Fibroblast of skin of left quadriceps (primary cell): ENCODE data around the gene WDR37.

Experiments used
- DNase-seq, 2 experiments: peaks; one replicate each; pipeline ENCODE4 v3.0.0-alpha.2; 2013; ENCODE audit warnings: low read depth in 2 of 2

The WDR37 gene

DNA sequence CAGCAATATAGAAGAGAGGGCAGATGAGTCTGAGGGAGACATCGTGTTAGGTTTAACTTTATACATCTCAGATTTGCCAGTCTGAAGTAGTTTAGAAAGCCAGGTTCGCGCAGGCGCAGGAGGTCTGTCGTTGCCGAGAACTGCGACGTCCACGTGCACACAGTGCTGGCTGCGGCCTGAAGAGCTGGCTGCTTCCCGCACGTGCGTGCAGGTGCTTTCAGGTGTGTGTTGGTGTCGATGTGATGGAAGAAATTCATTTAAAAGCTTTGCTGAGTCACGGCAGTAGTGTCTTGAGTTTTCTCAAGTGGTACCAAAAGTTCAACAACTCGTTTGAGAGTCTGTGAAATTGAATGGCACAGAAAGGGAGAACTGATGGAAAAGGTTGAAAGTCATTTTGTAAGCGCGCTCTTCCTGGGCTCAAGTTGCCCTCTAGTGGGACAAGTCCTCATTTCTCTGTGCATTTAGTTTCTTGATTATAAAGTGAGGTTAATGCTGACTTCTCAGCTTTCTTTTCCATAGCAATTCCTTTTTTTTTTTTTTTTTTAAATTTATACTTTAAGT is 18.6 kb downstream of the WDR37 start:
- no peak for DNase-seq

DNA sequence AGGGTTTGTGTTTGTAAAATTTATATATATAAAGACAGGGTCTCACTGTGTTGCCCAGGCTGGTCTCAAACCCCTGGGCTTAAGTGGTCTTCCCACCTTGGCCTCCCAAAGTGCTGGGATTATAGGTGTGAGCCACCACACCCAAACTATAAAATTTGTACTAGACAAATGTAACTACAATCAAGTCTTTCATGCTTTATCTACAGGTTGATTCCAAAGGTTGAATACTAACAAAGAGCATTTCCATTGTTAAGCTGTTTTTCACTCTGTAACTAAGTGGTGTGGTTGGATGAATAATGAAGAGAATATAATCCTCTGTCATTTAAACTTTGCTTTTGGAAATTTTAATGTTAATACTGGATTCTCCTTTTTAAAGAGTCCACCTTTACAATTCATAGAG is 22.5 kb downstream of the WDR37 start:
- DNase-seq: no peak

DNA sequence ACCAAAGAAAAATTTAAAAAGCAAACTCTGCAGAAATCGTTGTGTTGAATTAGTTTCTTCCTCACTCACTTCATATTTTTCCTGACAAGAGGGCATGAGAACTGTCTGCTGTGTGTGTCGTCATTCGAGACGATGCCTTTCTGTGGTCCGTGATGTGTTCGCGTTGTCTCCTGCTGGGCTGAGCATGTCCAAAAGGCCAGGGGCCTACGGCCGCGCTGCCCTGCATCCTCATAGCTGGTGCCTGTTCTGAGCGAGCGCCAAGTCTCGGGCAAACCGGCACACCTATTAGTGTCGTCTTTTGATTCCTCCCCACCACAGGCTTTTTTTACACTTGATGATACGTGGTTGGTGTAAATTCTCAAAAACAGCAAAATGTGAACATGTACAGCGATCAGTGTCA is 27.4 kb downstream of the WDR37 start:
- DNase-seq: no peak

DNA sequence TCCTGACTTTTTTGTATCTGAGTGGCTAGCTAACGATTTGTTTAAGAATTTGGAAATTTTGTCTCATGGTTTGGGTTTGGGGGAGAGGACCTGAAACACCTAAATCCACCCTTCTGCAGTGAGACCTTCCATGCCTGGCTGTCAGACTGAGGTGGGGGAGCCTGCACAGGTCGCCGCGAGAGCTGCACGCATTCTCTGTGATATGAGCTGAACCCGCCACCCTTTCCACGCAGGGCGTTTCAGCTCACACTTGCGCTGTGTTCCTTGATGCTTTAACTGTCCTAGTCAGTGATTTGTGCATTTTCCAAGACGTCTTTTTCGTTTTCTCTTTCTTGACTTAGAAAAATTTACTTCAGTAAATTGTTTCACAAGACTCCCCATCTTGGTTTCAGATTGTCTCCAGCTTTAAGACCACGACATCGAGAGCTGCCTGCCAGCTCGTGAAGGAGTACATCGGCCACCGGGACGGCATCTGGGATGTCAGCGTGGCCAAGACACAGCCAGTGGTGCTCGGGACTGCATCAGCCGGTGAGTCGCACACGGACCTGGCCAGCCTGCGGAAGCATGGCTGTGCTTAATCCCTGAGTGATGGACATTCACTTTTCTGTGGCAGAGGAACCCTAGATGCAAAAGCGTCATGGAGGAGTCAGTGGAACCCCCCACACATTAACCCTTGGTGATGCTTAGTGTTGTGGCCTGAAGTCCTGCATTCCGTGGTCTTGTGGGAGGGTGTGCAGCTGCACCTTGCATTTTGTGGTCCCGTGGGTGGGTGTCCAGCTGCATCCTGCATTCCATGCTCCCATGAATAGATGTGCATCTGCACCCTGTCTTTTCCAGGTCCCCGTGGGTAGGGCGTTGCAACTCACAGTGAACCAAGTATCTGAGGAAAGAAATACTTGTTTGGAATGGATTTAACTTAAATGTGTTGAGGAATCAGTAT is 28.1 kb downstream of the WDR37 start:
- no peak for DNase-seq

DNA sequence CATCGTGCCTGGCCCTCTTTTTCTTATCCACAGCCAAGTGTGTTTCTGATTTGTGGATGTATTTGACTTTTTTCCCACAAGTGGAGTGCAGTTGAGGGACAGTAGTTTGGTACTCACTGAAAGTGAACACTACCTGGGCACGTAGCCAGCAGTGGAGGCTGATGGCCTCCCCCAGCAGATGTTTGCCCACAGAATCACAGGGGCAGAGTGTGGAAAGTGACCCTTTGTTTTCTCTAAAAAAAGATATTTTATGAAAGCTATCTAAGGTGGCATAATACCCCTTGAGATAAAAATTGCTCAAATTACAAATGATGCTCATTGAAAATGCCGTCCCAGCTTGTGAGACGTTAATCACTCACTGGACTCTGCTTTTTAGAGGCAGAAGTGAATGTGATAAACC is 29.1 kb downstream of the WDR37 start:
- DNase-seq: no peak

DNA sequence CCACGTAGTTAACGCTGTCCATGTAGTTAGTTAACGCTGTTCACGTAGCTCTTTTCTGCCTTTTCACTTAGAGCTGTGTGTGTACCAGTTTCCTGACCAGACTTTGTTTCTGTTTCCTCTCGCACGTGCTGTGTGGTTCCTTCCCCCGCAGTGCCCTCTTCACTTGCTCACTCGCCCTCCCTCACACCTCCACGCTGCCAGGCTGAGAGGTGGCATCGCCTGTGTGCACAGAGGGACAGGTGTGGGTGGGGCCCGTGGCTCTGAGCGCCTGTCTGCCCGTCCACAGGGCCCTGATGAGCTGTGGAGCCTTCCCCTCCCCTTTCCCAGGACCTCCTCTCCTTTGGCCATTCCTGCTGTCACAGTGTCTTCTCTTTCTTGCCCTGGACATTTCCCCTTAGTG is 30.6 kb downstream of the WDR37 start:
- no peak for DNase-seq

DNA sequence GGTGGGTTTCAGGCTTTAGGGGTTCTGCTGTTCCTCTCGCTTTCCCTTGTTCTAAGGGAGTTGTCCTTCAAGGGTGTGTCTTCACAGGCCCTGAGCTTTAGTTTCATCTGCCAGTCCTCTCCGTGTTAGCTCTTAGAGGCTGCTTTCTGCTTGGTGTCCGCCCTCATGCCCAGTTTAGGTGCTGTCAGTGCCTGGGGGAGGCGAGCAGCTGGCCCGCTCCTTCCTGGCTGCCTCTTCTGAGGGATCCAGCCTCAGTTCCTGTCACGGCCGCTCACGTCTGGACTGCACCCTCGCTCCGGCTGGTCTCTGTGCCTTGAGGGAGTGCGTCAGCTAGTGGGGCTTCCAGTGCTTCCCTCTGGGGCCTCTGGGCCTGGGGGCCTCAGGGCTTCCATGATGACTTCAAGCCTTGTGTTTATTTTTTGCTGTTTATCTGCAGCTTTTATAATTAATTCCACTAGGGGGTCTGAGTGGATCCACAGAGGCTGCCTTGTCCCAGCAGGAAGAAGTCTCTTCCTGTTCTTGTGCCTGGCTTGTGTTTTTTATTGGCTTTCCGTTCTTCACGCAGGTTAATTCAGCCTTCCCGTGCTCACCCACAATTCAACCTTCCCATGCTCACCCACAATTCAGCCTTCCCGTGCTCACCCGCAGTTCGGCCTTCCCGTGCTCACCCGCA is 33.0 kb downstream of the WDR37 start:
- no peak for DNase-seq

DNA sequence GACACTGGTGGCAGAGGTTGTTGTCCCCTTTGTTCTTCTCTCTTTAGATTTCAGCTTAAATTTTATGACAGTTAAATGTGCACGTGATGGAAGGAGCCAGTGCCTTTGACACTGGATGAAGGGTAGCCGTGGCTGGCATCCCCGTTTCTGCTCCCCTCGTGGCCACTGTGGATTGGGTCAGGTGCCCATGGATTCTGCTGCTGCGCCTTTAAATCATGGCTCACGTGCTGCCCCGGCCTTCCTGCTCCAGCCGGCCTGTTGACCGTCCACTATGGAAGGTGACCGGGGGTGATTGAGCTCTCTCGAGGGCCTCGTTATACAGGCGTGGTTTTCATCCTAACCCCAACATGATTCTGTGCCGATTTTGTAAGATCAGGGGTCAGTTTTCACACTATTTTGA is 34.5 kb downstream of the WDR37 start:
- no peak for DNase-seq

DNA sequence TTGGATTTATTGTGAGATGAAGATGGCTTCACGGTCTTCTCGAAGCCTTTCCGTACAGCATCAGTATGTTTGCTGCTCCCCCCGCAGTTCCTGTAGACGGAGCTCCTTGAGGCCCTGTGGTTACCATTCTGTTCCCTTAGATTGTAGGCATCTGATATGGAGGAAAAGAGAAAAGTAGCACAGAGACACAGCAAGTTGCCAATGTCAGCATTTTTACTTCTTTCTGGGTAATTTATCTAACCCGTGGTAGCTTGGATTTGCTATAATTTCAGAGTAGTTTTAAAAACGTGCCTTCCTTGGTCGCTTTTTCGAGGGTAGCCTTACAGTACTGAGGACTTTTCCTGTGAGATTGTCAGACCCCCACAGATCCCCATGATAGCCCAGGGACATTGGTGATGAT is 37.5 kb downstream of the WDR37 start:
- DNase-seq: no peak

DNA sequence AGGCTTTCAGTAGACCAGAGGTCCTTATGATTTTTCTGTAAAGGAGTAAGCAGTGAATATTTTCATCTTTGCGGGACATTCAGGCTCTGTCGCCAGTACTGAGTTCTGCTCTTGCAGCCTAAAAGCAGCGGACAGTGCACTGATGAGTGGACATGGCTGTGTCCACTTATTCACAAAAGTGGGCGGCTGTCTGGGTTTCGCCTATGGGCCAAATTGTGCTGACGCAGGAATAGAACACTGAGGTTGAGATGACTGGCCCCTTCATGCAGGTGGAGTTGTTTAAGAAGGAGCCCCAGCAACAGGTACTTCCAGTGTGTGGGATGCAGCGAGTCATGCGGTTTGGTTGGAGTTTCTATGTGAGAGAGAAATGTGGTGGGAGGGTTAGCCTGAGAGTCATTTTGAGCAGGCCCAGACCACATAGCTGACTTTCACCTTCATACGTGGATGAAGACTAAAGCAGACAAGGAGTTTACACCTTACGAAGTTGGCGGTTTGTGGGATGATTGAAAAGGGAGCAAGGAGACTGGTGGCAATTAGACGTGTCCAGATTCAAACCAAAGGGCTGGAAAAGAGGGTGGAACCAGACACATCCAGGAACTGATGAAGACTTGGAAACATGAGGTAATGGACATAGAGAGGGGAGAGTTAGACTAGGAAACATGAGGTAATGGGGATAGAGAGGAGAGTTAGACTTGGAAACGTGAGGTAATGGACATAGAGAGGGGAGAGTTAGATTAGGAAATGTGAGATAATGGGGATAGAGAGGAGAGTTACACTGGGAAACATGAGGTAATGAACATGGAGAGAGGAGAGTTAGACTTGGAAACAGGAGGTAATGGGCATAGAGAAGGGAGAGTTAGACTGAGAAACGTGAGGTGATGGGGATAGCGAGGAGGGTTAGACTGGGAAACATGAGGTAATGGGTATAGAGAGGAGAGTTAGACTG is 38.2 kb downstream of the WDR37 start:
- DNase-seq: no peak

DNA sequence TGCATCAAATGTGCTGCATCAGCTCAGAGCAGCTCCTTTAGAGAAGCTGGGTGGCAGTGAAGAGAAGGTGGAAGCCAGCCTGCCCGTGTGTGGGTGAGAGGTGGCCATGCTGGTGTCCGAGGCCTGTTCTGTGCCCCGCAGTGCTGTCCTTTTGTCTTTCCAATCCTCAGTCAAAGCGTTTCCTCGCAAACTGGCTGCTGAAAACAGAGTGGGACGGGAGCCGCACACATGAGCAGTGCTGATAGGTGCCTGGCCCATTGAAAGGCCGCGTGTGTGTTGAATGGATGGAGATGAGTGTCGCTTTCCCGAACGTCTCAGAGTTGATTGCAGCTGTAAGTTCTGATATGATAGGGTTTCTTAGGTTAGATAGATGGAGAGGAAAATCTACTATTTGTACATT is 39.3 kb downstream of the WDR37 start:
- no peak for DNase-seq

DNA sequence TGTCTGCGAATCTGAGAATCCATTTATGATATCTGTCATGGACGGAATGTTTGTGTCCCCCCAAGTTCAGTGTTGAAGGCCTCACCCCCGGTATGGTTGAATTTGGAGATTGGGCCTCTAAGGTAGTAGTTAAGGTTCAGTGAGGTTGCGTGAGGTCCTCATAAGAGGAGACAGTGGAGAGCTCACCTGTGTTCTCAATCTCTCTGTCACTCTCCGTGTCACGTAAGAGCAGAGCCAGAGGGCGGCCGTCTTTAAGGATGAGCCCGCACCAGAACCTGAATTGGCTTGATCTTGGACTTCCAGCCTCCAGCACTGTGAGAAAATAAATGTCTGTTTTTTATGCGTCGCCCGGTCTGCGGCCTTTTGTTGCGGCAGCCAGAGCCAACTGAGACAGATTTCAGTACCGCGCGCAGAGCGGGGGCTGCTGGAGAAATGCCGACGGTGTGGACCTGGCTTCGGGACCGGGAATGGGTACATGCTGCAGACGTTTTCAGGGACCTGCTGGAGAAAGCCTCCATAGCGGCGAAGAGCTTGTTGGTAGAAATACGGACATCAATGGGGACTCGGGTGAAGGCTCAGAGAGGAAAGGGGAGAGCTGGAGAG is 40.2 kb downstream of the WDR37 start:
- DNase-seq: no peak

DNA sequence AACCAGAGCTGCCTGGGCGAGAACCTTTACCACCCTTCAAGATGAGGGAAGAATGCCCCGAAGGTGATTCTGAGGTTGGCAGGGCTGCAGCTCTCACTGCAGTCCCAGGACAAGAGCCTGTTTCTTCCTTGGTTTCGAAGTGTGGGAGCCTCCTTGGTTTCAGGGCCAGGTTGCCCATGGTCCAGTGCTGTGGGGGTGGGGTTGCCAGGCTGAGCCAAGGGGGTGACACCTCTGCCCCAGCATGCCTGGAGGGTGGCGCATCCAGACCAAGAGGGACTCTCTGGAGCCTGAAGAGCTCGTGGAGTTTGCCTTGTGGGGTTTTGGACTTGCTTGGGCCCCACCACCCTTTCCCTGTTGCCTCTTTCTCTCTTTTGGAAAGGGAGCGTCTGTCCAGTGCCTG is 41.3 kb downstream of the WDR37 start:
- DNase-seq: no peak

DNA sequence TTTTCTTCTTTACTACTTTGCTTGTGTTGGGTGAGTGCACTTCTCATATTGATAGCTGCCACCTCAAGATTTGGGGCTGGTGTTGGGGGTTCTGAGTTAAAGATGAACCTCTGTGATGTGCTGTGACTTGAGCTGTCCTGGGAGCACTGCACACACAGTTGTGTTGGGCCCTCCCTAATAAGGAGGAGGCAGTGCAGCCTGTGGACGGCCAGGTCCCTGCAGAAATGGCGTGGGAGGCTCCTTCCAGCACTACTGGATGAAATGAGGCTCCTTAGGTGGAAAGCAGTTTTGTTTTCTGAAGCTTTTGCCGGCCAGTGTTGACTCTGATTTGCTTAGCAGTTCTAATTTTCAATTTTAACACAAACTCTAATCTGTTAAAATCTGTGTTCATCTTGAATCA is 44.0 kb downstream of the WDR37 start:
- DNase-seq: no peak

DNA sequence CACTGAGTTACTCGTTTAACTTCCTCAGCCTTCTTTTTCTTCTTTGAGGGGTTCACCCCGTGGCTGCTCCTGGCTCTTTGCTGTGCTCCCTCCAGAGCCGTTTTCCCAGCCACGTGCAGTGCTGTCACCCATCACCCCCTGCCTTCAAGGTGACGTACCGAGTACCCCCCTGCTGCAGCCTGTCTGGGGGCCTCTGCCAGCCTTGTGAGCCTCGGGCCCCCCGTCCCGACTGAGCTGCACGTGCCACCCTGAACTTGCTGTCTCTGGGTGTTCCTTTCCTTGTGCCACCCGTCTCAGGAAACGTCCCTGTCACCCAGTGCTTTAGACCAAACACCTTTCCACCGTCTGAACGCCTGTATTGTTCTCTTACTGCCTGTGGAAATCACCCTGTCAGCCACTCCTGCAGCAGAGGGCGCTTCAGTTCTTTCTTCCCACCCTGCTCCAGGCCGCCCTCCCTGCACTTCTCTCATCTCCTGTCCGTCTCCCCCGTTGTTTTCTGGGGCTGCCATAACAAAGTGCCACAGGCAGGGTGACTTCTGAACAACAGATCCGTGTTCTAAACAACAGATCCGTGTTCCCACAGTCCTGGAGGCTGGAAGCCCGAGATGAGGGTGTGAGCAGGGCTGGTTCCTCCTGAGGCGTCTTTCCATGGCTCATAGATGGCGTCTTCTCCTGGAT is 44.6 kb downstream of the WDR37 start:
- DNase-seq: no peak

DNA sequence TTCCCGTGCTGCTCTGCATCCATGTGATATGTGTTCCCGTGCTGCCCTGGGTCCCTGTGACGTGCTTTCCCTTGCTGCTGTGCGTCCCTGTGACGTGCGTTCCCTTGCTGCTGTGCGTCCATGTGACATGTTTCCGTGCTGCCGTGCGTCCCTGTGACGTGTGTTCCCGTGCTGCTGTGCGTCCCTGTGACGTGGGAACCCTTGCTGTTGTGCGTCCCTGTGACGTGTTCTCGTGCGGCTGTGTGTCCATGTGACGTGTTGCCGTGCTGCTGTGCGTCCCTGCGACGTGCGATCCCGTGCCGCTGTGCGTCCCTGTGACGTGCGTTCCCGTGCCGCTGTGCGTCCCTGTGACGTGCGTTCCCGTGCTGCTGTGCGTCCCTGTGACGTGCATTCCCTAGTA is 45.8 kb downstream of the WDR37 start:
- no peak for DNase-seq

DNA sequence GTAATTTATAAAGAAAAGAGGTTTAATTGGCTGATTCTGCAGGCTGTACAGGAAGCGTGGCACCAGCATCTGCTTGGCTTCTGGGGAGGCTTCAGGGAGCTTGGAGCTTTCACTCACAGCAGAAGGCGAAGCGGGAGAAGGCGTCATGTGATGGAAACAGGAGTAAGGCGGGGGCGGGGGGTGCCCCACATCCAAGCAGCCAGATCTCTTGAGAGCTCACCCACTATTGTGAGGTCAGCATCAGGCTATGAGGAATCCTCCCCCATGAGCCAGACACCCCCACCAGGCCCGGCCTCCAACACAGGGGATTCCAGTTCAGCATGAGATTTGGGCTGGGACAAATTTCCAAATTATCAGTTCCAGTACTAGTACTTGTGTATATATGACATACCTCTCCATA is 46.2 kb downstream of the WDR37 start:
- no peak for DNase-seq

DNA sequence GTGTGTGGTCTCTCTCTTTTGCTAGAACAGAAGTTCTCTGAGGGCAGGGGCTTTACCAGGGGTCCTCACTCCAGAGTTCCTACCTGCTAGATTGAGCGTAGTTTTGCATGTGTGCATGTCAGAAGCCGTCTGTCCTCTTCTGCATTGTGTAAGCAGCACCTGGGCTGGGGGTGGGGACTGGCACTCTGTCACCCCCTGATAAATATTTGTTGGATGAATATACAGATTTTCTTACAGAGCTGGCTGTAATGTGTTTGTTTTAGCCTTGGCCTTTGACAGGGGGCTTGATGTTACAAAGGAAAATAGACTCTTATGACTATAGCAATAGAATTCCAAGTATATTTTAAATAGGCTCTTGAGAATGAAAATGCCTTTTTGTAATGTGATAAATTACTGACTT is 46.6 kb downstream of the WDR37 start:
- DNase-seq: no peak

DNA sequence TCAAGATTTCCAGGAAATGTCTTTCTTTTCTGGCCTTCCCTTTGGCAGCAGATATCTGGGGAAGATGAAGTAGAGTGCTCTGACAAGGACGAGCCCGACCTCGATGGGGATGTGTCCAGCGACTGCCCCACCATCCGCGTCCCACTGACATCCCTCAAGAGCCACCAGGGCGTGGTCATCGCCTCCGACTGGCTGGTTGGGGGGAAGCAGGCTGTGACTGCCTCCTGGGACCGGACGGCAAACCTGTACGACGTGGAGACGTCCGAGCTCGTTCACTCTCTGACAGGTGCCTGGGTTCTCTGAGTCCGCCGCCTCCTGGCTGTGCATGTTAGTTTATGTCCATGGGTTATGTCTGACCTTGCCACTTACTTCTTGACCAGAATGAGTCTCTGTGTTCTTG is 47.4 kb downstream of the WDR37 start:
- DNase-seq: no peak

DNA sequence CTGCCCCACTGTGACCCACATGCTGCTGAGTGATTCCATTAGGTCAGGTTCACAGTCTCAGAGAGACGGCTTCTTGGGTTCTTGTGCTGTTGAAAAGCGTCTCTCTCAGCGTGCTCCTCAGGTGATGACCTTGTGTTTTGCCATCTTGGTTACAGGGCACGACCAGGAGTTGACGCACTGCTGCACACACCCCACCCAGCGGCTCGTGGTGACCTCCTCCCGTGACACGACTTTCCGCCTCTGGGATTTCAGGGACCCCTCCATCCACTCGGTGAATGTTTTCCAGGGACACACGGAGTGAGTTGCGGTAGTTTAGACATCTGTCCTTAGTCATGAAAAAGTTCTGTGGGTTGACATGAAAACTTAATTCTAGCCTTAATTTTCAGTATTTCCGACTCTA is 48.8 kb downstream of the WDR37 start:
- no peak for DNase-seq

DNA sequence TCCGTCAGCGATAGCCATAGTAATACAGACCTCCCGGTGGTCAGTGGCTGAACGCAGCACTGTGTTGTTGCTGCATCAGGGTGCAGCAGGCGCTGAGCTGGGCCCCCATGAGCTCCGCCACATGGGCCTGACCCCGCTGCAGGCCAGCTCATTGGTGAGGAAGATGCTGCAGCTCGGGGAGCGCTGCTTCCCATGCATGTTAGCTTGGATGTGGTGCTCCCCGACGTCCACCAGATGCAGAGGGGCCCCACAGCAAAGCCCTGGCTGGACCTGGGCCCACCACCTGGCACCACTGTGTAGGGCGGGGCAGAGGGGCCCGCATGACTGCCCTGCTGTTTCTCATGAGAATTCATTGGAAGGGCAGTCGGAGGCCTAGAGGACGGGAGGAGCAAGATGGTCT is 50.8 kb downstream of the WDR37 start:
- no peak for DNase-seq
